ENCODE measurements around the gene SPPL2C. TPM values are rescaled to one million over a fixed set of nuclear protein-coding genes. Genes with fewer than 3 reads are reported as not detected.
A peak's percentile ranks its signal among the peaks of the same experiment; 100 is the strongest.

The SPPL2C gene
- total RNA-seq, 1 experiment from 2014 or later: not detected

DNA sequence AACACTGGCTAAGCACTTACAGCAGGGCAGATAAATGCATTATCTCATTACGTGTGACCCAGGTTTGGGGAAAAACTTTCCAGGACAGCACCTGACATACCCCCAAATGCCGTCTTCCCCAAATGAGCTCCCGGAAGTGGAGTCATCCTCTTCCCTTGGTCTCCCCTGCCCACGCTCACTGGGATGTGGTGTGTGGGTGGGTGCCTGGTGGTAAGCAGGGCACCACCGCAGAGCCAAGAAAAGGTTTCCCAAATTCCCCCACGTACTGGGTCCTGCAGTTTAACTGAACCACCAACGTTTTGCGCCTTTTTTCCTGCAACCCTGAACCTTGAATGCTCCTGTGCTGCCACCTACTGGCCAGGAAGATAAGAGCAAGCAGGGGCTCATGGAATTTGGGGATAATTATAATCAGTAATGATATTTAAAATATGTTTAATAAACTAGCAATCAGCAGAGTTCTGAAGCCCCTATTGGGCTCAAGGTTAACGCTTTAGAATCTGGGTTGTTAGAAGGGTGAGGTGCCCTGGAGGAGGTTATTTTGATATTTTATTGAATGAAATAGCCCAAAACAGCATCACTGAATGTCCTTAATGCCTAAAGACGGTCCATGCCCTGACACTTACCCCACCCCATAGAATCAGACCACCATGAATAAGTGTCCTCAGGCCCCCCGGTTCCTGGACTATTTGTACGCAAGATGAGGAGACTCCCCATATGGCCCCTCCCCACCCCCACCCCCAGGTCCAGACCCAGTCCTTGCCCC, 8.0 kb downstream of the SPPL2C start:
- Histone ChIP-seq H3K4me3 (ENCODE audit: low read depth, low read length) (no peak overlapping the region), H3K36me3 (ENCODE audit: control insufficient read depth, insufficient read depth, low read length) (no peaks in the 10 kb centered on the region), H3K4me1 (peaks cover 1% of the 10 kb centered on the region; the same call in 1 of the 2 replicates), H3K9me3 (no peaks in the 10 kb centered on the region), H3K27me3 (replicated peaks; ENCODE audit: control insufficient read depth, insufficient read depth, low read length) (no peaks in the 10 kb centered on the region; the same call in 1 of the 2 replicates)
- POLR2A ChIA-PET: no interaction called here
- H3K9me3 Mint-ChIP-seq (ENCODE audit: unreplicated experiment): no peaks in the 10 kb centered on the region
- DNase-seq: peak; percentile 66 to 76
- H3K4me1 Mint-ChIP-seq (ENCODE audit: low read depth, unreplicated experiment): peaks cover 1% of the 10 kb centered on the region
- intact Hi-C loops (cut with micrococcal nuclease; ENCODE audit: unreplicated experiment): loop anchor here (1.0 to 5.0 kb wide), 2 partner anchors 130 to 212 kb away; no protein-coding TSS in a partner anchor
- no TSS peak for BruUV-seq (replicated peaks)
- TF ChIP-seq, protein P1, sequence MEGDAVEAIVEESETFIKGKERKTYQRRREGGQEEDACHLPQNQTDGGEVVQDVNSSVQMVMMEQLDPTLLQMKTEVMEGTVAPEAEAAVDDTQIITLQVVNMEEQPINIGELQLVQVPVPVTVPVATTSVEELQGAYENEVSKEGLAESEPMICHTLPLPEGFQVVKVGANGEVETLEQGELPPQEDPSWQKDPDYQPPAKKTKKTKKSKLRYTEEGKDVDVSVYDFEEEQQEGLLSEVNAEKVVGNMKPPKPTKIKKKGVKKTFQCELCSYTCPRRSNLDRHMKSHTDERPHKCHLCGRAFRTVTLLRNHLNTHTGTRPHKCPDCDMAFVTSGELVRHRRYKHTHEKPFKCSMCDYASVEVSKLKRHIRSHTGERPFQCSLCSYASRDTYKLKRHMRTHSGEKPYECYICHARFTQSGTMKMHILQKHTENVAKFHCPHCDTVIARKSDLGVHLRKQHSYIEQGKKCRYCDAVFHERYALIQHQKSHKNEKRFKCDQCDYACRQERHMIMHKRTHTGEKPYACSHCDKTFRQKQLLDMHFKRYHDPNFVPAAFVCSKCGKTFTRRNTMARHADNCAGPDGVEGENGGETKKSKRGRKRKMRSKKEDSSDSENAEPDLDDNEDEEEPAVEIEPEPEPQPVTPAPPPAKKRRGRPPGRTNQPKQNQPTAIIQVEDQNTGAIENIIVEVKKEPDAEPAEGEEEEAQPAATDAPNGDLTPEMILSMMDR (IDR thresholded peaks at IDR 0.05; ENCODE audit: insufficient read depth in 1 of 2, low read depth in 1 of 2, low read length in 1 of 2, severe bottlenecking in 1 of 2, unreplicated experiment in 1 of 2): peak; percentile 90 to 92
- peaks cover 5% of the 10 kb centered on the region for H3K36me3 Mint-ChIP-seq (ENCODE audit: insufficient read depth, unreplicated experiment)
- peaks cover 14% of the 10 kb centered on the region for H3K27me3 Mint-ChIP-seq (ENCODE audit: insufficient read depth, unreplicated experiment)
- H3K4me3 Mint-ChIP-seq (ENCODE audit: unreplicated experiment): no peak overlapping the region
- CTCF ChIA-PET: interaction anchor here (0.6 to 2.8 kb wide), 4 partner anchors 18 to 217 kb away, joined by 3 to 14 read pairs (median 5); no protein-coding TSS in a partner anchor
- H3K27ac Mint-ChIP-seq (ENCODE audit: unreplicated experiment): no peak overlapping the region

DNA sequence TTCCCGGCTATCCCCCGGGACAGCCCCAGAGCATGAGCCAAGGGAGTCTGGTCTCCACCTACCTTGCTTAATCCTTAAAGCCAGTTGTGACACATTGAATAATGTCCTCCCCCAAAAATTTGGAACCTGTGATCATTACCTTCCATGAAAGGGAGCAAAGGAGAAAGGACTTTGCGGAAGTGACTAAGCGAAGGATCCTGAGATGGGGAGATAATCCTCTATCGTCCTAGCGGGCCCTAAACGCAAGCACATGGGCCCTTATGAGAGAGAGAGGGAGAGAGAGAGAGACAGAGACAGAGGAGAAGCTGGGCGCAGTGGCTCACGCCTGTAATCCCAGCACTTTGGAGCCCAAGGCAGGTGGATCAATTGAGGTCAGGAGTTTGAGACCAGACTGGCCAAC, 9.5 kb downstream of the SPPL2C start:
- POLR2A ChIA-PET: no interaction called here
- DNase-seq: no peak
- TF ChIP-seq, protein P1 (IDR thresholded peaks at IDR 0.05; ENCODE audit: insufficient read depth in 1 of 2, low read depth in 1 of 2, low read length in 1 of 2, severe bottlenecking in 1 of 2, unreplicated experiment in 1 of 2): no peak

DNA sequence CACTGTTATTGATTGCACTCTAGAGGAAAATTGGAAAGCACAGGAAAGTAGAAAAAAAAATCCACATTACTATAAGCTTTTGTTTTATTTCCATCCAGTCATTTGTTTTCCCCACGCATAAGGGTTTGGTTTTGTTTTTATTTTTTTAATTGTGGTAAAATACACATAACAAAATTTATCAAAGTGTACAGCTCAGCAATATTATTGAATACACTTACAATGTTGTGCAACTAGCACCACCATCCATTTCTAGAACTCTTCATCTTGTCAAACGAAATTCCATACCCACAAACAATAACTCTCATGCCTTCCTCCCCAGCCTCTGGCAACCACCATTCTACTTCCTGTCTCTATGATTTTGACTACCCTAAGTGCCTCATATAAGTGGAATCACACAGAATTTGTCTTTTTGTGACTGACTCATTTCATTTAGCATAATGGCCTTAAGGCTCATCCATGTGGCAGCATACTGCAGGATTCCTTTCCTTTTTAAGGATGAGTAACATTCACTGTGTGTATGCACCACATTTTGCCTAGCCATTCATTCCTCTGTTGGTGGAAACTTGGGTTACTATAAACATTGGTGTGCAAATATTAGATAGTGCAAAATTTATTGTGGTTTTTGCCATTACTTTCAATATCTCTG, 11.1 kb downstream of the SPPL2C start:
- Mint-ChIP-seq H3K4me3 (ENCODE audit: unreplicated experiment) (no peak overlapping the region), H3K27me3 (ENCODE audit: insufficient read depth, unreplicated experiment) (peaks cover 19% of the 10 kb centered on the region), H3K36me3 (ENCODE audit: insufficient read depth, unreplicated experiment) (peaks cover 10% of the 10 kb centered on the region), H3K9me3 (ENCODE audit: unreplicated experiment) (no peaks in the 10 kb centered on the region), H3K27ac (ENCODE audit: unreplicated experiment) (no peak overlapping the region), H3K4me1 (ENCODE audit: low read depth, unreplicated experiment) (peaks cover 8% of the 10 kb centered on the region)
- H3K27me3 ChIP-seq (replicated peaks; ENCODE audit: control insufficient read depth, insufficient read depth, low read length): no peaks in the 10 kb centered on the region; the same call in 1 of the 2 replicates
- H3K36me3 ChIP-seq (ENCODE audit: control insufficient read depth, insufficient read depth, low read length): no peaks in the 10 kb centered on the region
- DNase-seq: no peak
- intact Hi-C loops (cut with micrococcal nuclease; ENCODE audit: unreplicated experiment): no loop called here
- no peaks in the 10 kb centered on the region for H3K9me3 ChIP-seq
- peaks cover 5% of the 10 kb centered on the region; the same call in 1 of the 2 replicates for H3K4me1 ChIP-seq
- TF ChIP-seq, protein P1 (IDR thresholded peaks at IDR 0.05; ENCODE audit: insufficient read depth in 1 of 2, low read depth in 1 of 2, low read length in 1 of 2, severe bottlenecking in 1 of 2, unreplicated experiment in 1 of 2): no peak
- no TSS peak for BruUV-seq (replicated peaks)
- no peak overlapping the region for H3K4me3 ChIP-seq (ENCODE audit: low read depth, low read length)
- ChIA-PET CTCF (interaction anchor here (1.9 kb wide), 1 partner anchor 216 kb away, joined by 4 read pairs; no protein-coding TSS in a partner anchor), POLR2A (no interaction called here)

More for the DNA sequence above, 9.5 kb downstream of the SPPL2C start:
- H3K27ac Mint-ChIP-seq (ENCODE audit: unreplicated experiment): no peak overlapping the region
- CTCF ChIA-PET: interaction anchor here (1.9 kb wide), 1 partner anchor 214 kb away, joined by 4 read pairs; no protein-coding TSS in a partner anchor
- H3K4me1 ChIP-seq: peaks cover 5% of the 10 kb centered on the region; the same call in 1 of the 2 replicates
- peaks cover 16% of the 10 kb centered on the region for H3K27me3 Mint-ChIP-seq (ENCODE audit: insufficient read depth, unreplicated experiment)
- H3K9me3 Mint-ChIP-seq (ENCODE audit: unreplicated experiment): no peaks in the 10 kb centered on the region
- intact Hi-C loops (cut with micrococcal nuclease; ENCODE audit: unreplicated experiment): loop anchor here (5.0 kb wide), 1 partner anchor 132 kb away; no protein-coding TSS in a partner anchor
- no peak overlapping the region for H3K4me3 Mint-ChIP-seq (ENCODE audit: unreplicated experiment)
- no peaks in the 10 kb centered on the region; the same call in 1 of the 2 replicates for H3K27me3 ChIP-seq (replicated peaks; ENCODE audit: control insufficient read depth, insufficient read depth, low read length)
- peaks cover 8% of the 10 kb centered on the region for H3K4me1 Mint-ChIP-seq (ENCODE audit: low read depth, unreplicated experiment)
- H3K4me3 ChIP-seq (ENCODE audit: low read depth, low read length): no peak overlapping the region
- no peaks in the 10 kb centered on the region for H3K9me3 ChIP-seq
- H3K36me3 ChIP-seq (ENCODE audit: control insufficient read depth, insufficient read depth, low read length): no peaks in the 10 kb centered on the region
- H3K36me3 Mint-ChIP-seq (ENCODE audit: insufficient read depth, unreplicated experiment): peaks cover 10% of the 10 kb centered on the region
- no TSS peak for BruUV-seq (replicated peaks)

Data from Caco-2 (cell line).